Fibroblast of peridontal ligament (primary cell): ENCODE results near the gene LIFR.

Source experiments
- DNase-seq: peaks from one replicate; pipeline ENCODE4 v3.0.0-alpha.2; 2010; ENCODE audit errors: extremely low read depth

The LIFR gene

GRCh38 chr5:38551030-38552017 is 5.1 kb downstream of the LIFR start:
- peak; percentile 66 for DNase-seq

GRCh38 chr5:38548064-38548759 is 8.2 kb downstream of the LIFR start:
- no peak for DNase-seq

GRCh38 chr5:38547257-38547656 is 9.2 kb downstream of the LIFR start:
- peak; percentile 27 for DNase-seq

- no peak for DNase-seq
These were observed 9.7 kb downstream of the LIFR start for GRCh38 chr5:38546691-38547146.

GRCh38 chr5:38543886-38544285 is 12.6 kb downstream of the LIFR start:
- DNase-seq: no peak

GRCh38 chr5:38543074-38543473 is 13.4 kb downstream of the LIFR start:
- no peak for DNase-seq

GRCh38 chr5:38541174-38541725 is 15.2 kb downstream of the LIFR start:
- DNase-seq: no peak

- no peak for DNase-seq
These were observed 16.1 kb downstream of the LIFR start for GRCh38 chr5:38540314-38540713.

- DNase-seq: no peak
These were observed 18.3 kb downstream of the LIFR start for GRCh38 chr5:38538161-38538560.

- no peak for DNase-seq
These were observed 18.9 kb downstream of the LIFR start for GRCh38 chr5:38537505-38537904.

- DNase-seq: no peak
These were observed 19.5 kb downstream of the LIFR start for GRCh38 chr5:38536968-38537367.

- no peak for DNase-seq
These were observed 20.6 kb downstream of the LIFR start for GRCh38 chr5:38535845-38536244.

- DNase-seq: no peak
These were observed 21.1 kb downstream of the LIFR start for GRCh38 chr5:38535248-38535750.

- no peak for DNase-seq
These were observed 22.3 kb downstream of the LIFR start for GRCh38 chr5:38534156-38534453.

- no peak for DNase-seq
These were observed 22.9 kb downstream of the LIFR start for GRCh38 chr5:38533286-38534155.

GRCh38 chr5:38532165-38532669 is 24.2 kb downstream of the LIFR start:
- no peak for DNase-seq

GRCh38 chr5:38531518-38531917 is 24.9 kb downstream of the LIFR start:
- DNase-seq: no peak

- no peak for DNase-seq
These were observed 26.3 kb downstream of the LIFR start for GRCh38 chr5:38529955-38530646.

GRCh38 chr5:38528162-38528703 is 28.2 kb downstream of the LIFR start:
- no peak for DNase-seq

- DNase-seq: no peak
These were observed 29.0 kb downstream of the LIFR start for GRCh38 chr5:38527475-38527874.
